GM19324 (cell line): ENCODE measurements around the gene ZNF444.

Experiments used
- ATAC-seq: cut with Tn5 transposase; IDR thresholded peaks from one replicate; pipeline ENCODE4 v1.9.1; 2021; ENCODE audit warnings: mild to moderate bottlenecking, moderate library complexity; ENCODE audit not compliant: unreplicated experiment, low FRiP score

The ZNF444 gene

DNA sequence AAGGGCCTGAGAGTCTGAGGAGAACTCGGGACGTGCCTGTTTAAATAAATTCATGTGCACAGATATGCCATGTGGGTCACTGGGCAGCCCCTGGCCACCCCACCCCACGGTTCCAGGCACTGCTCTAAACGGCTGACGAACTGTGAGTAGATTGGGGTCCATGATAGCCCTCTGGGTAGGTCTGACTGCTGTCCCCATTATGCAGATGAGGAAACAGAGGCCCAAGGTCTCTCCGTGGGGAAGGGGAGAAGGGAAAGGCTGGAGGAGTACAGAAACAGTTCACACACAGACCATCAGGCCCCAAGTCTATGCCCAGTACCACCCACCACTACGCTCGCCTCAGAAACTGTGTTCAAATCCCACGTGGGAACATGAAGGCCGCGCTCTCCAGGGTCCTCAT is 34.1 kb upstream of the ZNF444 start:
- no peak for ATAC-seq

DNA sequence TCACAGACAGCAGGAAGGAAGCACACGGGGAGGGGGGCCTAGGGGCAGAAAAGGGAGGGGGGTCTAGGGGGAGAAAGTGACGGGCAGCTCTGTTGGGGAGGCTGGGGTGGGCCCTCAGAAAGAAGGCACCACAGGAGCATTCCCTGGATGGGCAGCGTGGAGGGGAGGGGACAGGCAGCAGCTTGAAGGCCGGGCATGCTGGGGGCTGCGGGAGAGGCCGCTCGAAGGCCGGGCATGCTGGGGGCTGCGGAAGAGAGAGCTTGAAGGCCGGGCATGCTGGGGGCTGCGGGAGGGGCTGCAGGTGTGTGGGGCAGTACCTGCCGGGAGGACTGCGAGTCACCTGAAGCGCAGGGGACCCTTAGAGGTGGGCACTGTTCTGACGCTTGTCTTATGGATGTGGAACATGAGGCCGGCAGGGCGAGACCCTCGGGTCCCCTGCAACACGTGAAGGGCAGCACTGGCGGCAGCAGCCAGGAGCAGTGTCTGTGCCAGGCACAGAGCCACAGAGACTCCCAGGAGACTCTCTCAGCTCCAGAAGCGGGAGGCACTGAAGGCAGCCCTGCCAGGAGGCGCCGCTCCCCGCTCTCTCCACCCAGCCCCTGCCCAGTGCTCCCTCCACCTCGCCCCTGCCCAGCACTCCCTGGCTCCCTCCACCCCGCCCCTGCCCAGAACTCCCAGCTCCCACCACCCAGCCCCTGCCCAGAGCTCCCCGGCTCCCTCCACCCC is 33.3 kb upstream of the ZNF444 start:
- no peak for ATAC-seq

DNA sequence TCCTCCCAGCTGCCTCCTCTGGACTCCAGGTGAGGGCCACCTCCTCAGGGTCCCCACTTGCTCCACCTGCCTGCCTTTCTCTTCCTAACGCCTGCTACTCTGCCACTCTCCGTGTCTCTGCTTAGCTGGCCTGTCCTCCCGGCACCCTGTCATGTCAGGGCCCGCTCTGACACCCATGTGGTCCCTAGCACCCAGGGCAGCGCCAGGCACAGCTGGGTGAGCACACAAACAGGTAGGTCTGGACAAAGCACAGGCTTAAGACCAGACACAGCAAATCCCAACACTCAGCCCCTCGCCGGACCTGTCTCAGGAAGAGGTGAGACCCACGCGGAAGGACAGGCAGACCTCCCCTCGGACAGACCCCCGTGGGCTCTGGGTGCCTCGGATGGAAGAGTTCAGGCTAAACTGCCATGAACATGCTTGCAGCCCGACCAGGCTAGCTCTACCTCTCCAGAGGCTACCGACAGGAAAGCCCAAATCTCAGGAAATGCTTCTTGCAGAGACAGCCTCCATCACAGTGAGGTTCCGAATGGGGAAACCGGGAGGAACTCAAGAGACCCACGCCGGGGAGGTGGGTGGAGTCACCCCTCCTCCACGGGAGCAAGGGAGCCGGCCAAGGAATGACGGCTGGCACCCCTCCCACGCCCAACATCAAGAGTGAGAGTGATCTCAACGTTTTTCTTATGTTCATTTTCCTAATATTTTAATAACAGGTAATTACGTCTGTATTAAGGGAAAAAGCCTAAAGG is 32.5 kb upstream of the ZNF444 start:
- no peak for ATAC-seq

DNA sequence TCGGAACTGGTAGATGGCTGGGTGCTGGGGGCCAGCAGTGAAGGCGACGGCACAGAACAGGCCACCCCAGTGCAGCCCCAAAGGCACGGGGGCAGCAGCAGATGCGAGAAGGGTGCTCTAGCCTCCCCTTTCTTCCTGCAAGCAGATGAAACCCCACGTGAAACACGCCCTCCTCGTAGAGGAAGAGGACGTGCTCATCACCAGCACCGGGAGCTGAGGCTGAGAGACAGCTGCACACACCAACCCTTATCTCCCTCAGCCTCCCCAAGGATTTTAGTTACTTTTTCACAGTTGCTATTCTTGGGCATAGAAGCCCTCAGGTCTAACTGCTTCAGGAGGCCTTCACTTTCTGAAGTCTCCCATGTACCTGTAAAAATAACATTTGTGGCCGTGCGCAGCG is 31.9 kb upstream of the ZNF444 start:
- ATAC-seq: no peak

DNA sequence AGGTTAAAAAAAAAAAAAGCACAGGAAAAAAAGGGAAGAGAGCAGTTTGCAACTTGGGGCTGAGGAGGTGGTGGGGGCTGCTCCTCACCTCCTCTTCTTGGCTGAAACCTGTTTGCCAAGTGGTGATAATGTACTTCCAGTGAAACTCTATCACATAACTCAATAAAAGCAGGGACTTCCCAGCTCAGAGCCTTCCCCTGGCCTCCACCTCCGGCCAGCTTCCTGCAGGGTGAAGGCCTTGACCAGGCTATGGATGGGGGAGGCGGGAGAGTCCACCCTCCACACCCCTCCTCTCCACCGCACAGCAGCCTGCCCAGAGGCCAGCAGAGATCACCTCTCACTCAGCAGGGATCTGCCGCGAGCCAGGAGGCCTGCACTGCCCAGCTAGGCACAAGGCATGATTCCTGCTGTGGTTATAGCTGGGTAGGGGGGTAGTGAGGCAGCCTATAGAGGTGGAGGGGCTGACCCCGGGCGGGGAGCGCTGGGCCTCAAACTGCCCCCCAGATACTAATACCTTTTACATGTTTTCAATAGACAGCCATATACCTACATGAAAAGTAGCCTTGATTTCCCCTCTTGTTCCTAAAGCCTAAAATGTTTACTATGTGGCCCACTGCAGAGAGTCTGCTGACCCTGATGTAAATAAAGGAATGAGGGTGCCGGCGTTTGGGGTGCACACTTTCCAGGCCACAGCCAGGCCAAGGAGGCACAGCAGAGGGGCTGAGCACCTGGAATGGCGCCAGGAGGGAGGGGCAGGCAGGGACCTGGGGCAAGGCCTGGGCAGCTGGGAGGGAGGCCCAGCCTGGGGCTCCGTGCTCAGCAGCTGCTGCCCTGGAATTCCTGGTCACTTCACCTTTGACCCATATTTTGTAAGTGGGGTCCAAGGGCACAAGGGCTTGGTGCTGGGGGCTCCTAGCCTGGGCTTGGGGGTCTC is 30.3 kb upstream of the ZNF444 start:
- no peak for ATAC-seq

DNA sequence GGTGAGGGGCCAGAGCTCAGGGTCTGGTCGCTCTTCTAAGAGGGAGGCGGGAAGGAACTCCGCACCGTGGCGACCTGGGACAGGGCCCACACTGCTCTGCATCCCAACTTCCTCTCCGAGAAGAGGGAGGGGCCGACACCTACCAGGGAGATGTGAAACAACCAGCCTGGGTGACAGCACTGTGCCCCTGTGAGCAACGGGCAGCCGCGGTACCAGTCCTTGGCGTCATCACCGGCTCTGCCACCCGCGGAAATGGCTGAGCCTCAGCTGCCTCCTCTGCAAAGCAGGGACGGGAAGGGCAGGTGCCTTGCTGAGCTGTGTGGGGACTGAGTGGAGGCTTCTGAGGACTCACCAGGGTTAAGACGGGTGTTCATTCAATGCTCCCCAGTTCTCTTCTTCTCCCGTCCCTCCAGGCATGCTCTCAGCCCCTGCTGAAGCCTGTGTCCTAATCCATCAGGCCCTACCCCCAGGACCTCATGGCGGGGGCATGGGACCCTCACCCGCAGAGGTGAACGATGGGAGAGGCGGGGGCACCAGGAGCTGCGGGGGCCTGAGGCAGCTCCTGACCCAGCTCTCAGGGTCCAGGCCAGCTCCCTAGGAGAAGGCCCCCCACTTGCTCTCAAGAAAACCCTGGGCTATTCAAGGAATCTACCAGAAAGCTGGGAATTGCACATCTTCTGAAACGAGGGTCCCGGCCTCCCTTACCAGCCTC is 29.3 kb upstream of the ZNF444 start:
- ATAC-seq: peak; percentile 87

DNA sequence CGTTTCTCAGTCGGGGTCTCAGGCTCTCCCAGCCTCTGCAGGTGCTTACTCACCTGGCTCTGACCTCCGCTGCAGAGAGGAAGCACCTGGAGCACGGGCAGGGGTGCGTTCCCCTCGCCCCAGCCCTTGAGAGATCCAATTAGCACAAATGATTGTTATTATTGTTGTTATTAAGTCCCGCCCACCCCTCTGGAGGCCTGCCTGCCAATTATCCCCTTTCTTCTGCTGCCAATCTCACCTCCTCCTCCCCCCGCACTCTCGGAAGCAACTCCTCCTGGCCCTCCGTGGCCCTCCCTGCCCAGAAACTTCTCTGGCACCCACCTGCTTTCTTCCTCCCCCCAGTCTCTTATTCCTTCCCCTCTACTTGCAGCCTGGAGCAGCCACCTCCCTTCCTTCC is 28.8 kb upstream of the ZNF444 start:
- no peak for ATAC-seq

DNA sequence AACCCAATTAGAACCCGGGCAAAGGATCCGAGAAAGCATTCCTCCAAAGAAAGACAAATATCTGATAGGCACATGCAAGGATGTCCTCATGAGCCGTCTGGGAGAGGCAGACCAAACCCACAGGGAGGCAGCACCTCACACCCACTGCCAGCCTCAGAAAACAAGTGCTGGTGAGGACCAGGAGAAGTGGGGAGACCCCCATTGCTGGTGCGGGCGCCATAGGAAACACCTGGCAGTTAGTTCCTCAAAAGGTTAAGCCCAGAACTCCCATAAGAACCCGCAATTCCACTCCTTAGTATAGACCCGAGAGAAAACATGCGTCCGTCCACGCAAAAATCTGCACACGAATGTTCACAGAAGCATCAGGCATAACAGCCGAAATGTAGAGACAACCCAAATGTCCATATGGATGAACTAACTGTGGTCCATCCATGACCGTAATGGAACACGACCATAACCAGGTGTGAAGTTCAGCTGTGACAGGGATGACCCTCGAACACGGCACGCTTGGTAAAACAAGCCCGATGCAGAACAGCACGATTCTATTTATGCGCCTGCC is 27.9 kb upstream of the ZNF444 start:
- ATAC-seq: no peak

DNA sequence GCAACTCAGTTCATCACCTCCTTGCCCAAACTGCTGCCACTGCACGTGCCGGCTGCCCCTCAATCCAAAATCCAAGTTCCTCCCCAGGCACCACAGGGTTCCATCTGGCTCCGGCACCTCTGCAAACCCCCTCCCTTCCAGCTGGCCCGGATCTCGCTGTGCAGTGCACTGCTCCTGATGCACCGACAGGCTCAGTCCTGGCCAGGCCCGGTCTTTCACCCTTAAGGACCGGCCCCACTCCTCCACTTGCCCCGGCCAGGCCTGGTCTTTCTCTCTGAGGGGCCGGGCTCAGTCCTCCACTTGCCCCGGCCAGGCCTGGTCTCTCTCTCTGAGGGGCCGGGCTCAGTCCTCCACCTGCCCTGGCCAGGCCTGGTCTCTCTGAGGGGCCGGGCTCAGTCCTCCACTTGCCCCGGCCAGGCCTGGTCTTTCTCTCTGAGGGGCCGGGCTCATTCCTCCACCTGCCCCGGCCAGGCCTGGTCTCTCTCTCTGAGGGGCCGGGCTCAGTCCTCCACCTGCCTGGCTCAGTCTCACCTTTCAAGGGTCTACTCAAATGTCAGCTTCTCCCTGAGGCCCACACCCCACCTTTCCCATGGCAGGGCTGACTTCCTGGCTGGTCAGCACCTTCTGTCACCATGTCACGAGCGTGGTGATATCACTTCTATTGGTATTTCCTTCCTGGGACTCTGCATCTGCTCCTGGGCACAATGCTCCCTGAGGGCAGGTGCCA is 26.9 kb upstream of the ZNF444 start:
- ATAC-seq: no peak

DNA sequence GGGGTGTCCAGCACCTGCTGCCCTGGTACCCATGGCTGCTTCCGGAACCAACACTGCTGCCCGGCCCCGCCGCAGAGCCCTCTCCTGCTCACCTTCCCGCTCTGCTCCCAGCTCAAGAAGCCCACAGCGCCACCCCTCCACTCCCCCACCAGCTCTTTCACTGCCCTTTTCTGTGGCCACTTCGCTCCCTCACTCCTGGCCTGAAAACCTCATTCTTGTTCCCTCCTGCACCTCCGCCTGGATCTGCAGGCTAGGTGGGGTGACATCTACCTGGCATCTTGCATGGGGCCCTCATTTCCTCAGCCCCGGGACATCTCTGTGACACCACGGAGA is 26.3 kb upstream of the ZNF444 start:
- ATAC-seq: no peak

DNA sequence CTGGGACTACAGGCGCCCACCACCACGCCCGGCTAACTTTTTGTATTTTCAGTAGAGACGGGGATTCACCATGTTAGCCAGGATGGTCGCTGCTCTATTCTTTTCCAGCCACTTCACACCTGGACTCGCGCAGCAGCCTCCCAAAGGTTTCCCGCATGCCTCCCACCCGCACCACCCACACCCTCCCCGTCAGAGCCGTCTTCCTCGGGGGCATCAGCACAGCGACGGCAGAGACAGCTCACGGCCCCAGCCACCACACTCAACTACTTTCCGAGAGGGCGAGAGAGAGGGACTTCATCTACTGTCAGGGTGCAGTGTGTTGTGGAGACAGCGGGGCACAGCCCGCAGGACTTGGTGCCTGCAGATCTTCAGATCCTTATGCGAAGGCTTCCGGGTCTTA is 25.6 kb upstream of the ZNF444 start:
- ATAC-seq: no peak

DNA sequence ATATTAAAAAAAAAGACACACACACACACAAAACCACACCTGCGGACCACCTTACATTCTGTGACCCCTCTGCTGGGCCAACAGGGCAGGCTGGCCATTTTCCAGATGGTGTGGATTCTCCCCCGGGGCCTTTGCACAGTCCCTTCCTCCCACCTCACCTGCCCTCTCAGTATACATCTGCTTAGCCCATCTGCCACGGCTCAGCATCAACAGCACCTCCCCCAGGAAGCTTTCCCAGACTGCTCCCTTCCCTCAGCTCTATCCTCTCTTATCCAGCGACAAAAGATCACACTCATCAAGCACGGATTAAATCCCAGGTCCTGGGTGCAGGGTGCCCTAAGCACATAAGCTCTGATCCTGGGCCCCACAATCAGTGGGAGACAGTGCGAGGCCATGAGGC is 24.5 kb upstream of the ZNF444 start:
- no peak for ATAC-seq

DNA sequence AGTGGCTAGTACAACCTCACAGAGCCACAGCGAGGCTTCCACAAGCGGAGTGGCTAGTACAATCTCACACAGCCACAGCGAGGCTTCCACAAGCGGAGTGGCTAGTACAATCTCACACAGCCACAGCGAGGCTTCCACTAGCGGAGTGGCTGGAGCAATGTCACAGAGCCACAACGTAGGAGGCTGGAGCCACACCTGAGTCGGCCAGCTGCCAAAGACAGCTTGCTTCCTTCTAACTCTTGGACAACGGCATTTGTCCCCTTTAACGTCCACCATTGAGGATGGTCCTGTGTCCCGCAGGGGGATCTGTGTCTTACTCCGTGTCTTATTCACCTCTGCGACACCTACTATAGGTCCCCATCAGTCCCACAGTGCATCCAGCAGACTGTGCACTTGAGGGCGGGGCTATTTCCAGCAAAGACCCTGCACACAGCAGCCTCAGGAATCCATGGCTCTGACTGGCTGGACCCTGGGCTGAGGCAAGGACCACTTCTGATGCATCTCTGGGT is 23.7 kb upstream of the ZNF444 start:
- ATAC-seq: no peak

DNA sequence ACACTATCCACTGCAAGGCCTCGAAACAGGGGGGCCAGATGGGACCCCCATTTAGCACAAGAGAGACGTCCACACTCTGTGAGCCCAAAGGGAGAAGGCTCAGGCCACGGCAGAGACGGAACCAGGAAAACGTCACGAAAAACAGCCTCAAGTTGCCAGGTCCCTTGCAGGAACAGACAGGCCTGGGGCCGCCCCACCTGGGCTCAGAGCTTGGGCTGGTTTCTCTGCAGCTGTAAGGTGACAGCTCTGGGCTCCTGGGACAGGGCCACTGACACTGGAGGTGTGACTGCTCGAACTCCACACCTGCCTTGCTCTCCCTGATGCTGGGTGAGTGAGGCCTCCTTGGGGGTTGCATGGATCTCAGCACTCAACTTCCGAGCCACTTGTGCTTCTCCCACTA is 23.2 kb upstream of the ZNF444 start:
- ATAC-seq: no peak

DNA sequence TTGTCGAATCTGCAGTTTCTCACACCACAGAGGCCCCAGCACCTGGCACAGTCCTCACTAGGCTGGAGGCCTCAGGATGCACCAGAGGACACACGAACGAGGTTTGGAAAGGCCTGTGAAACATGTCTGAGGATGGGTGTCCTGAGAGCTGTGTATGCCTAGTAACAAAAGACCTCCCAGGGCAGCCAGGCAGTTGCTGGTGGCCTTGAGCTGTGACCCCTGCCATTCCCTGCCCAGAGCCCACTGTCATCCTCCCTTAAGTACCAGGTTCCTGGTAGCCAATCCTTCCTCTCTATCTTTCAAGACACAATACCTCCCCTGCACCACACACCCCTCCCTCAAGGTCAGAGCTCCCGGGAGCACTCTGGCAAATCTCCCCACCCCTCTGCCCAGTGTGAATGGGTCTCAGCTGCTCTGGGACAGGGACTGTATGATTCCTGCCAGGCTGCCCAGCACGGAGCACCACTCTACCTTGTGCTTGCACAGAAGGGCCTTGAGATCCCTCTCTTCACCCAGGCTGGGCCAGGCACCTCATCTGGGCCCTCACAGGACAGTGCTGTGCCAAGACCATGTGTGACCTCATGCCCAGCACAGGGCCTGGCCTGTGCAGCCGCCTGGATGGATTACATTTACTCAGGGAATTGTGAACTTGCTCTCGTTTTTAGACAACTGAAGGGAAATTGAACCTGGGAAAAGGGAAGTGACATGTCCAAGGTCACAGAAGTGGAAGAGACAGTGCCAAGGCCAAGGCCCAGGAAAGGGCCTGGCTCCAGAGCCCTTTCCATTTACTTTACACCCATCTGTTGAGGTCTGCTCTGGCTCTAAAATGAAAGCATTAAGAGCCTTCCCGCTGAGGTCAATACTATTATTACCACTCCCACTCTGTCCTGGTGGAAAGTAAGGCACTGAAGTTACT is 22.2 kb upstream of the ZNF444 start:
- ATAC-seq: no peak

DNA sequence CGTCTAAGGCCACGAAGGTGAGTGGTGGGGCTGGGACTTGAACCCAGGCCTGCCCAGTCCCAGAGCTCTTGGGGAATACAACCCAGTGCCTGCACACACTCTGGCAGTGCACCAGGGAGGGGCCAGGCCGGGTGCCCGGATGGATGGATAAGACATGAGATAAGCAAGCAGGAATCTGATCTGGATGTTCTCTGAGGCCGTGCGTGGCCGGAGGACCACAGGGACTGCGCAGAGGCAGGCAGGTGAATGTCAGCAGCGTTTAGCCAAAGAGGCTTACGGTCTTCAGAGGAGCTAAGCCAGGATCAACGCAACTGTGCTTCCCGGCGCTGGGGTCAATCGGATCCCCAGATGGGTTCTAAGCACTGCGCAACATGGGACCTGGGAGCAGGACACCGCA is 21.5 kb upstream of the ZNF444 start:
- ATAC-seq: no peak

DNA sequence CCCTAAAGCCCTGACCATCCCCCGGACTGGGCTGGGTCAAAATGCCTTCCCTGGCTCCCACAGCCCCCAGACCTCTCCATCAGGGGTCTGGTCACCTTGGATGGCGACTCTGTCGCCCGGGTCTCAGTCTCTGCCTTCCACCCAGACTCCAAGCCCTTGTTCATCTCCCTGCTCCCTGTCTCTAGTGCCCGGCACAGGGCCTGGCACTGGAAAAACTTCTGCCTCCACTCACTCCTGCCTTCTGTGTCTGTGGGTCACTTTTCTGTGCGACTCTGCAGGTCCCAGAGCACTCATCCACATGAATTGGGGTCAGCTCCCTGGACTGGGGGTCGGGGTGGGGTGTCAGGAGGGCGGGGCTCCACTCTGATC is 21.1 kb upstream of the ZNF444 start:
- no peak for ATAC-seq

DNA sequence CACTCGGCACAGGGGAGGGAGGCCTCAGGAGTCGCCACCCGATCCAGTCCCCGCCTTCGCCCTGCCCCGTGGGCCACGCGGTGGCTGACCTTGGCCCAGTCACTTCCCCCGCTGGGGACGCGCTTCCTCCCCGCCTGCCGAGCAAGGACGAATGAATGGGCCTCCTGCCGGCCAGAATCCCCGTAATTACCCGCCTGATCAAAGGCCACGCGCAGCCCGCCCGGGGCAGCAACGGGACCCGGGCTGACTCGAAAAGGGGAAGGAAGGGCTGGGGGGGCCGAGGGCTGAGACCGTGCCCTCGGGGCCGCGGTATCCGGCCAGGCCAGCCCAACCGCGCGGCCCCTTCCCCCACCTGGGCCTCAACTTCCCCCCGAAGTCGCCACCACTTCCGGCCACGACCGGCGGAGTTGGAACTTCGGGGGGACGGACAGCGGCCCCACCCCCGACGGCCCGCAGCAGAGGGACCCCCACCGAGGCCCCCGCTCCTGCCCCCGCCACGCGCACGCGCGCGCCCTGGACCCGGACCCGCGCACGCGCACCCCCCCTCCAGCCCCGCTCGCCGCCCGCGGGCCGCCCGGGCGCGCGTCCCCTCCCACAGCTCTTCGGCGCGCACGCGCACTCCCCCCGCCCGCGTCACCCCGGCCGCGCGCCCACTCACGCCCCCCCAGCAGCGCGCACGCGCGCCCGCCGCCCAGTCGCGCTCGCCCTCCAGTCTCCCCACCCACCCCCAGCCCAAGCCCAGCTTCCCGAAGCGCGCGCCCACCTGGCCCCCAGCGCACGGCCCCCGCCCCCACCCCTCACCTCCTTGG is 20.5 kb upstream of the ZNF444 start:
- ATAC-seq: peak; percentile 41
